Measurements from ENCODE around the gene PRAC2.

DNA sequence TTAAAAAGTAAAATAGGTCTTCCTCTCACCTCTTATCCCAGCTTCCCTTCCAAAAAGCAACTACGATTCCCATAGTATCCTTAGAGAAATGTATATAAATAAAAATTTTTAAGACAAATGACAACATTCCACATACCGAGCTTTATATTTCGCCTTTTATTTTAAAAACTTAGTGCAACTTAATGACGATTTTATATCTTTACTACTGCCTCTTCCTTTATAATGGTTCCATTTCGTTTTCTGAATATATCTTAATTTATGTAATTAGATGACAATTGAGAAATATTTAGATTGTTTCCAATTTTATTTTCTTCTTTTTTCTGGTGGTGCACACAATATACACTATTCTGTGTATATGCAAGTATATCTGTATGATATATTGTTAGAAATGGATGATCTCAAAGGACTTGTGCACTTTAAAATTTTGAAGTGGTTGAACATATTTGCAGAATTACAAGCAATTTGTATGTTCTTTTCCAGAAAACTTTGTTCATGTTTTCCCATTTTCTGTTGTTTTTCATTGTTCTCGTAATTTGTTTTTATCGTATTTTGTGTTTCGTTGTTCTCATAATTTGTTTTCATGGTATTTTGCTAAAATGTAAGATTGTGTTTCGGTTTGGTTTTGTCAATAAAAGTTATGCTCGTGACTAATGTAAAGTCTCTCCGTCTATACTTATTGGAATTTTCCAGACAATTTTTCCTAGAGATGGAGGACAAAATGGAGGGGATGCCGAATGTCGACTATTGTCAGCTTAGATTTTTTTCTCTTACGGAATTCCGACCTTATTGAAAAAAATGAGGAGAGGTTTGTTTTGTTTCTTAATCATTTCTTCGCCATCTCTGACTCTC lies 26.0 kb downstream of the PRAC2 start:
- TF ChIP-seq, protein P1, sequence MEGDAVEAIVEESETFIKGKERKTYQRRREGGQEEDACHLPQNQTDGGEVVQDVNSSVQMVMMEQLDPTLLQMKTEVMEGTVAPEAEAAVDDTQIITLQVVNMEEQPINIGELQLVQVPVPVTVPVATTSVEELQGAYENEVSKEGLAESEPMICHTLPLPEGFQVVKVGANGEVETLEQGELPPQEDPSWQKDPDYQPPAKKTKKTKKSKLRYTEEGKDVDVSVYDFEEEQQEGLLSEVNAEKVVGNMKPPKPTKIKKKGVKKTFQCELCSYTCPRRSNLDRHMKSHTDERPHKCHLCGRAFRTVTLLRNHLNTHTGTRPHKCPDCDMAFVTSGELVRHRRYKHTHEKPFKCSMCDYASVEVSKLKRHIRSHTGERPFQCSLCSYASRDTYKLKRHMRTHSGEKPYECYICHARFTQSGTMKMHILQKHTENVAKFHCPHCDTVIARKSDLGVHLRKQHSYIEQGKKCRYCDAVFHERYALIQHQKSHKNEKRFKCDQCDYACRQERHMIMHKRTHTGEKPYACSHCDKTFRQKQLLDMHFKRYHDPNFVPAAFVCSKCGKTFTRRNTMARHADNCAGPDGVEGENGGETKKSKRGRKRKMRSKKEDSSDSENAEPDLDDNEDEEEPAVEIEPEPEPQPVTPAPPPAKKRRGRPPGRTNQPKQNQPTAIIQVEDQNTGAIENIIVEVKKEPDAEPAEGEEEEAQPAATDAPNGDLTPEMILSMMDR (IDR thresholded peaks at IDR 0.05), result no peak
- TF ChIP-seq EP300 (IDR thresholded peaks at IDR 0.05) (no peak), POLR2A (IDR thresholded peaks at IDR 0.05; ENCODE audit: low read depth) (no peak)
